AG08395 (cell line): ENCODE measurements around the gene S100B.

Source experiments
- DNase-seq: peaks from one replicate; pipeline ENCODE4 v3.0.0; 2012; ENCODE audit warnings: mixed read lengths, low spot score

S100B gene

GRCh38 chr21:46627726-46628125 is 22.8 kb upstream of the S100B start:
- no peak for DNase-seq

DNA sequence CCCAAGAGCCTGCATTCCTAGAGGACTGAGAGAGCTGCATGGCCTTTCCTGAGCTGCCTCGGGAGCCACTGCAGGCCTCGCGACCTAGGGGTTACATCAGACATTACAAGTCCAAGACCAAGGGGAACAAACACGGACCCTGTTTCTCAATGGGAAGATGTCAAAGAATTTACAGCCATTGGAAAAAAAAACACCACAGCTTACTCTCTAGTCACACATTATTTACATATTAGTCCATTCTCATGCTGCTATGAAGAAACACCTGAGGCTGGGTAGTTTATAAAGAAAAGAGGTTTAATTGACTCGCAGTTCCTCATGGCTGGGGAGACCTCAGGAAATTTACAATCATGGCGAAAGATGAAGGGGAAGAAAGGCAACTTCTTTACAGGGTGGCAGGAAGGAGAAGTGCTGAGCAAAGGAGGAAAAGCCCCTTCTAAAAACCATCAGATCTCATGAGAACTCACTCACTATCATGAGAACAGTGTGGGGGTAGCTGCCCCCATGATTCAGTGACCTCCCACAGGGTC is 22.2 kb upstream of the S100B start:
- no peak for DNase-seq

DNA sequence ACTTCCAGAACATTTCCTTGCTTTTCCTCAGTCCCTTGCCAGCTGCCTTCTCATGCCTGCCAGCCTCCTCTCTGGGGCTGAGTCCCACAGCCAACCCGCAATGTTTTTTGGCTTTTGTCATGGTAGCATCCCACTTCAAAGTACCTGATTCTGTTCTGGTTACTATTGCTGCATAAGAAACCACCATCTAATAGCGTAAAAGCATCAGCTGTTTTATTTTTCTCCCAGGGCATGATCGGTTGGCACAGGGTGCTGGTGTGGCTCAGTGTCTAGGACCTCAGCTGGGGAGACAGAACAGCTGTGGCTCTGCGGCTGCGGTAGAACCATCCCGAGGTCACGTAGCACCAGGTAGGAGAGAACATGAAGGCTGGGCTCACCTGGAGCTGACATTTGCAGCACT is 21.7 kb upstream of the S100B start:
- DNase-seq = no peak

DNA sequence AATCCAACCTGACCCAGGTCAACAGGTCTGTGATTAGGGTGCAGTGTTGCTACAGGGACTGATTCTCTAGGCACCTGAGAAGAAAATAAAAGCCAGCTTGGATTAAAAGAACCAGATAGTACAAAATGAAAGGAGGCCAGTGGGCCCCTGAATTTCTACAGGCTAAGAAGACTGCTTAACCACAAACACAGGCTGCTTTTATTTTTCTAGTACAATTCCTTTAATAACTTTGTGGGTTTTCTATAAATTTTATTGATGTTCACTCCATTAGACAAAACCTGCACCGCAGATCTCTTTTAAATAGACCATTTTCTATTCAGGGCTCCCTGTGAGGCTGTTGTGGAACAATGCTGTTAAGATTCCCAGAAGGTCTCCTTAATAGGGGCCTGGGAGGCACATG is 20.9 kb upstream of the S100B start:
- no peak for DNase-seq

- no peak for DNase-seq
Measured at GRCh38 chr21:46624050-46624449, 19.2 kb upstream of the S100B start.

GRCh38 chr21:46622226-46622625 is 17.3 kb upstream of the S100B start:
- no peak for DNase-seq

DNA sequence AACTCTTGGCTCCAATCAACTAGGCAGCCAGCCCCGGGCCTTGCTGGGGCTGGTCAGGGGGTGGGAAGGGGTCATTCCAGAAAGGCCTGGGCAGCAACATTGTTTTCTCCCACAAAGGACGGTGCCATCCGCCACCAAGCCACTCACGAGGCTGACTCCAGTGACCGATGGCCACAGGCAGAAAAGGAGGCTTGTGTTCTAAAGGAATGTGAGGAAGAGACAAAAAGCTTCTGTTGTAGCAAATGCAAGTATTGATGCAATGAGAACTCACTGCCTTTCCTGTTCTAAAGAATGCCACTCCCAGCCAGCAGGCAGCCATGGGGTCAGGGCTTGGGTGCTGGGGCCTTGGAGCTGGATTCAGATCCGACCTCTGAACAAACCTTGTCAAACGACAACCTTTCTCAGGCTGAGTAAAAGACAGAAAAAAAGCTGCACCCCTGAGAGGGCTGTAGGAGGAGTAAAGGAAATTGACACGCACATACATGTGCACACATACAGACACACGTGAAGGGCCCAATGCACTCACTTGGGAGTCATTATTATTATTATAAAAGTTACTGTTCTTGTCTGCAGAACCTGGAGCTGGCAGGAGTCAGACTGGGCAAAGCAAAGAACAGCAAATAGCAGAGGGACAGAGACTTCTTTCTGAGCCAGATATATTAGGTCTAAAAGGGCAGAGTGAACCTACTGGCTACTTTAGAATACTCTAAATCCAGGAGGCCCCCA is 16.7 kb upstream of the S100B start:
- no peak for DNase-seq

- DNase-seq = no peak
Measured at GRCh38 chr21:46620846-46621245, 16.0 kb upstream of the S100B start.

DNA sequence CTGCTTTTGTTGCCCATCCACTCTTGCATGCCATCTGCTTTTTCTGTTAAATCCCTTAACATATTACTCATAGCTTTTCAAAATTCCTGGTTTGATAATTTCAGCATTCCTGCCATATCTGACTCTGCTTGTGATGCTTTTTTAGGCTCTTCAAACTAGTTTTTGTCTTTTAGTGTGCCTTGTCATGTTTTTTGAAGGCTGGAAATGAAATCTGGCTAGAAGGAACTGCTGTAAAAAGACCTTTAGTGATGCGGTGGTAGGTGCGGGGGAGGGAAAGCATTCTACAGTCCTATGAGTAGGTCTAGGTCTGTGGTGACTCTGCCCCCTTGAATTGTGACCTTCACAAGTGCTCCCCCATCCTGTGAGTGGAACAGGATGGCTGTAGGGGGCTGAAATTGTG is 15.0 kb upstream of the S100B start:
- DNase-seq = no peak

GRCh38 chr21:46618738-46619379 is 14.0 kb upstream of the S100B start:
- DNase-seq = no peak

DNA sequence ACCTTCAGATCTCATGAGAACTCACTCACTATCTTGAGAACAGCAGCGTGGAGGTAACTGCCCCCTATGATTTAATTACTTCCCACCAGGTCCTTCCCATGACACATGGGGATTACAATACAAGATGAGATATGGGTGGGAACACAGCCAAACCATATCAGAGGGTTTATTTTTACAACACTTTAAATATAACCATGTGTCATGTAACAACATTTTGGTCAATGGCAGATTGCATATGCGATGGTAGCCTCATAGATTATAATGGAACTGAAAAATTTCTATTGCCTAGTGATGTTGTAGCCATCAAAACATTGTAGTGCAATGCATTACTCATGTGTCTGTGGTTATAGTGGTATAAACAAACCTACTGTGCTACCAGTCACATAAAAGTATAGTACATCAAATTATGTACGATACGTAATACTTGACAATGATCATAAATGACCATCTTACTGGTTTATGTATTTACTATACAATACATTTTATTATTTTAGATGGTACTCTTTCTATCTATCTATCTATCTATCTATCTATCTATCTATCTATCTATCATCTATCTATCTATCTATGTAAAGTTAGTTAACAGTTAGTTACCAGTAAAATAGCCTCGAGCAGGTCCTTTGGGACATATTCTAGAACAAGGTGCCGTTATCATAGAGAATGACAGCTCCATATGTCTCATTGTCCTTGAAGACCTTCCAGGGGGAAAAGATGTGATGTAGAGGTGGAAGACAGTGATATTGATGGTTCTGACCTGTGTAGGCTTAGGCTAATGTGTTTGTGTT is 12.6 kb upstream of the S100B start:
- DNase-seq = no peak

DNA sequence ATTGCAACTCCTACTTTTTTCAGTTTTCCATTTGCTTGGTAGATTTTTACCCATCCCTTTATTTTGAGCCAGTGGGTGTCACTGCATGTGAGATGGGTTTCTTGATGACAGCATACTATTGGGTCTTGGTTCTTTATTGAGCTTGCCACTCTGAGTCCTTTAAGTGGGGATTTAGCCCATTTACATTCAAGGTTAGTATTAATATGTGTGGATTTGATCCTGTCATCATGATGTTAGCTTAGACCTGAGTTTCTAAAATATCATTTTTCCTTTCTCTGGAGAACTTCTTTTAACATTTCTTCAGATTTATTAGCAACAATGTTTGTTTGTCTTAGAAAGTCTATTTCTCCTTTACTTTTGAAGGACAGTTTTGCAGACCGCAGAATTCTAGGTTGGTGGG is 11.8 kb upstream of the S100B start:
- no peak for DNase-seq

- no peak for DNase-seq
Measured at GRCh38 chr21:46616050-46616449, 11.2 kb upstream of the S100B start.

DNA sequence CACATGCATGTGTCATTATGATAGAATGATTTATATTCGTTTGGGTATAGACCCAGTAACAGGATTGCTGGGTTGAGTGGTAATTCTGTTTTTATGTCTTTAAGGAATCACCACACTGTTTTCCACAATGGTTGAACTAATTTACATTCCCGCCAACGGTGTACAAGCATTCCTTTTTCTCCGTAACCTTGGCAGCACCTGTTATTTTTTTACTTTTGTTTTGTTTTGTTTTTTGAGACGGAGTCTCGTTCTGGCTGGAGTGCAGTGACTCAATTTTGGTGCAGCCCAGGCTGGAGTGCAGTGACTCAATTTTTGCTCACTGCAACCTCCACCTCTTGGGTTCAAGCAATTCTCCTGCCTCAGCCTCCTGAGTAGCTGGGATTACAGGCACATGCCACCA is 8.5 kb upstream of the S100B start:
- DNase-seq = no peak

DNA sequence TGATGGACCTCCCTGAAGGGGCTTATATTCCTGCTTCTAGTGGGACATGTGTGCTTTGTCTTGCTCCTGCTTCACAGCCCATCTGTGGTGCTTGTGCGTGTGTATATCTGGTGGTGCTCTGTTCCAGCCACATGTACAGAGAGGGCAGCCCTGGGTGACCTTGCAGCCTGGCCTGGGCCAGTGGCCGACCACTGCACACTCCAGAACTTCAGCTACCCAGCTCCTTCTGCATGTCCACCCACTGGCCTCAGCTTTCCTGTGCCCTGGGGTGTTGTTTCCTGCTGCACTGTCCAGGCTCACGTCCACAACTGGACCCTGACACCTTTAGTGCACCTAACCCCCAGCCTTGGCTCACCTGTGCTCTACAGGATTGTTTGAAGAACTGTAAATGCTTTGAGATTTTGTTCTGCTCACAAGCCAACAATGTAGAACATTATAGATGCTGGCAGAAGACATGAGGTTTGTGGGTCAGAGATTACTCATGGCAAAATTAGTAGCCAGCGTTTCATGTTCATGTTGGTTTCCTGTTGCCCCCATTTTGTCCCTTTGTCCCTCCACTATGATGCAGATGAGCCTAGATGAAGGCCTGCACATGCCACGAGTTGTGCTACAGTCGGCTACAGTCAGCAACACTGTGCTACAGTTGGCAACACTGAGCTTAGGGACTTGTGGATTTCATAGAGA is 5.3 kb upstream of the S100B start:
- no peak for DNase-seq

DNA sequence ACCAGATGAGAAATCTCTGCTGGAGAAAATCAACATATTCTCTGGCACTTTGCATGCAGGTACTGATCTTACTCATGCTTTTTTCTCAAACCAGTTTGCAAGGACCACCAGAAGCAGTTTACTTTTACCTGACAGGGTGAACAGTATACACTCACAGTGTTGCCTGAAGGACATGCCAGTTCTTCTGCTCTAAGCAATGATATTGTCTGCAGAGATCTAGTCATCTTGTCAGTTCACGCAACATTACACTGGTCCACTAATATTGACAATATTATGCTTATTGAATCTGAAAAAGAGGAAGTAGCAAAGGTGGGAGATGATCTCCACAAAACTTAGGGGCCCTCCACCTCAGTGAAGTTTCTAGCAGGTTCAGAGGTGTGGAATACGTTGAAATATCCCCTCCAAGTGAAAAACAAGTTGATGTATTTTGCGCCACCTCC is 3.8 kb upstream of the S100B start:
- DNase-seq = no peak

GRCh38 chr21:46607636-46608035 is 2.8 kb upstream of the S100B start:
- DNase-seq = no peak

DNA sequence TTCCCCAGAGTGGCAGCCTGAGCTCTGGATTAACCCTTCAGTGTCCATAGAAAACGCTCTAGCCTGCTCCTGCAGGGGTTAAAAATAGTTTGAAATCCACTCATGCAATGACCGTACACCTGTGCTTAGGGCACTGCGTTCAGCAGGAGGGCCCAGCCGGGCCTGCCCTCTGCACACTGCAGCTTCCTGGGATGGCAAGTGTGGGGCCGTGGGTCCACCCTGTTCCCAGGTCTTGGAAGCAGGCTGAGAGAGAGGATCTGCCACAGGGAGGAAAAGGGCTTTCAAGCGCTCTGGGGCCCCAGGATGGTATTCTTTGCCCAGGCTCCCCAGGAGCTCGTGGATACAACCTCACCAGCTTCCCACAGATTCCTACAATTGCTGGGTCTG is 1.5 kb upstream of the S100B start:
- DNase-seq = no peak

GRCh38 chr21:46605767-46606426 is 1.0 kb upstream of the S100B start:
- no peak for DNase-seq

DNA sequence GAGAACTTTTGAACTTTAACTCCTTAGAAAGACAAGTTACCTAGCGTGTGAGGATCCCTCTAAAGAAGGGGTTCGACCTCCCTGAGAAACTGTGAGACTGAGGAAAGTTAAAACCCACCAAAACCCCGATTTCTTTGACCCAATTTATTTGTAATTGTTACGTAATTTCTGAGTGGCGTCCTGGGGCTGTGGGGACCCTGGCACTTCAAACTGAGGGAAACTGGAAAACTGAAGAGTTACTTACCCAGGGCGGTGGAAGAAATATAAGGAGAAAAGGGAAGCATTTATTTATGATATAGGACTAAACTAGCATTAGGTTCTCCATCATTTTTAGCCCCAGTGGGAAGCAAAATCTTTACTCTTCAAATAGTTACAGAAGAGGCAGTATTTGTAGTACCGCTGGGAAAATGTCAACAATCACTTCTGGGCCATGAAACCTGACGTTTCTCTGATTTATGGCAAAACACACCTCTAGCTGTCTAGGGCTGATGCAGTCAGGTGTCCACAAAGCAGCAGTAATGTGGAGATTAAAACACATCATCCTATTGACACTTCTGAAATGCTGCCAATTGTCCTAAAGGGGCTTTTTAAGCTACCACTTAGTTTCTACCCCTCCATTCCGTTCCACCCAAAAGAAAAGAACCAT is 430 bp downstream of the S100B start:
- no peak for DNase-seq

GRCh38 chr21:46603228-46603627 is 1.7 kb downstream of the S100B start:
- peak; percentile 29 for DNase-seq
